ENCODE data around the gene FMO5. TPM values are rescaled to one million over a fixed set of nuclear protein-coding genes. Genes with fewer than 3 reads are reported as not detected.
A peak's percentile ranks its signal among the peaks of the same experiment; 100 is the strongest.

Gene FMO5
- 8.2 TPM for total RNA-seq
- long read RNA-seq, partial matches to known transcripts = 1 of 4 reads
- long read RNA-seq, other reads (novel, unspliced or antisense) = 1 of 4 reads

DNA sequence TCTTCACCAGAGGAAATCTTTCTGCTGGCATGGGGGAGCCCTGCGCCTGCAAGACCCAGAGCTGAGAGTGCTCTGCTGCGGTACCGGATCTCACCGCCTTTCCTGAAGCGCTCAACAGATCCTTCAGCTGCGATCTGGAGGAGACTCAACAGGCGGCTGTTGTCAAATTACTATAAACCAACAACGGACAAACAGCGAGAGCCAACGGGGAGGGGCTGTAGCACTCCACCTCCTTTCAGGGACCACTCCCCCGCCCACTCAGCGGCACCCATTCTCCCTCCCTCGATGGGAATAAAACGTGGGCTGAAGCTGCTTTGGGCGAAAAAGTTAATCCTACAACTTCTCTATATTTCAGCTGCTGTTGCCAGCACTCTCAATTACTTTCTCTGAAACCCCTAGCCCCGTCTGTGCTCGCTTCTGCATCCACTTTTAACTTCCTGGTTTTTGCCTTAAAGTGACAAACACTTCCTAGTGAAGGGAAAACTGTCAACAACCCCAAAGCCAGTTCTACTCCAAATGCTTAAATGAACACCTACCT, at the start of gene FMO5:
Gene FMO5, minus strand, starts transcription at position 147 of the 538 bp plus-strand sequence. CDS start 310 bp downstream, outside the sequence.
- intact Hi-C loops (cut with DNase I) = loop anchor here (5.0 kb wide), 1 partner anchor 53 kb away; the partner anchor contains the start of gene PRKAB2
- peak; percentile 77 for DNase-seq (ENCODE audit: missing footprints)
- ATAC-seq = peak; percentile 97

GRCh38 chr1:147273409-147274336, 48.5 kb upstream of the FMO5 start:
- no peak for DNase-seq (ENCODE audit: missing footprints)
- ATAC-seq = peak; percentile 80

DNA sequence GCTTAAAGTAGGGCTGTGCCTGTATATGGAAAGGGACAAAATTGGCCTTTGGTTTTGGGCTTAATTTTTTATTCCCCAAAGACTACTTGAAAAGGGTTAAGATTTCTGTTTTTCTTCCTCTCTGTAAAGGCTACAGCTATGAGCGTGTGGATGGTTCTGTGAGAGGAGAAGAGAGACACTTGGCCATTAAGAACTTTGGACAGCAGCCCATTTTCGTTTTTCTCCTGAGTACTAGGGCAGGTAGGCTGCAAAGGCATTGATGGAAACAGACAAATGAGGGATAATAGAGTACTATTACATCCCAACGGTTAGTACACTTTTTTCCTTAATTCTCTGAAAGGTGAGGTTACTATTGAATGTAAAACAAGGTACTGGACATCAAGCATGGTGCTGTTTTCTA, 46.9 kb upstream of the FMO5 start:
- DNase-seq (ENCODE audit: missing footprints) (no peak), ATAC-seq (no peak)
- intact Hi-C loops (cut with DNase I) = loop anchor here (5.0 kb wide), 2 partner anchors 120 to 370 kb away; no protein-coding TSS in a partner anchor

More at GRCh38 chr1:147273409-147274336, 48.5 kb upstream of the FMO5 start:
- intact Hi-C loops (cut with DNase I) = loop anchor here (5.0 kb wide), 2 partner anchors 119 to 369 kb away; no protein-coding TSS in a partner anchor

DNA sequence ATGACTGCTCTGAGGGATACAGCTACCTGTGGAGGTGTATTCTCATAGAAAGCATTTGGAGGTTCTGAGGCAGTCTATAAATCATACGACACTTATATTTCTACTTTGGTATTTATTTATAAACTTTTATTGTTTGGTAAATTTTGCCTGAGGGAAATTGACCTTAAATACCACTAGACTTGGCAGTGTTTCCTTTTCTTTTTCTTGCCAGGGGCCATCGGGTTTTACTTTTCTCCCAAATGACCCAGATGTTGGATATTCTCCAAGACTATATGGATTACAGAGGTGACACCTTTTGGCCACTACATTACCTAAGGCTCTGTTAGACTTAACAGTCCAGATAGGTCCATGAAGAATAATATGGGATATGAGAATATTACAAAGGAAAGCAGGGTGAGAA, 45.6 kb upstream of the FMO5 start:
- intact Hi-C loops (cut with DNase I) = loop anchor here (5.0 kb wide), 2 partner anchors 122 to 372 kb away; no protein-coding TSS in a partner anchor
- ATAC-seq (no peak), DNase-seq (ENCODE audit: missing footprints) (no peak)

GRCh38 chr1:147267711-147268110, 42.6 kb upstream of the FMO5 start:
- intact Hi-C loops (cut with DNase I) = no loop called here
- DNase-seq (ENCODE audit: missing footprints) (no peak), ATAC-seq (no peak)

DNA sequence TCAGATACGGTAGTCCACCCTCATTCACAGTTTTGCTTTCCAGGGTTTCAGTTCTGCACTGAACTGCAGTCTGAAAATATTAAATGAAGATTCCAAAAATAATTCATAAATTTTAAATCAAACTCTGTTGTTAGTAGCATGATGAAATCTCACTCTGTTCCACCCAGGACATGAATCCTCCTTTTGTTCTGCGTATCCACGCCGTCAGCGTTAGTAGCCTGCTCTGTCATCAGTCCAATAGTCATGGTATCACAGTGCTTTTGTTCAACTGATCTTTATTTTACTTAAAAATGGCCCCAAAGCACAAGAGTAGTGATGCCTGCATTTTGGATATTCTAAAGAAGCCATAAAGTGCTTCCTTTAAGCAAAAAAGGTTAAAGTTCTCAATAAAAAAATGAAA, 41.2 kb upstream of the FMO5 start:
- intact Hi-C loops (cut with DNase I) = no loop called here
- ATAC-seq (no peak), DNase-seq (ENCODE audit: missing footprints) (no peak)

- ATAC-seq (no peak), DNase-seq (ENCODE audit: missing footprints) (no peak)
- intact Hi-C loops (cut with DNase I) = no loop called here
Observed at GRCh38 chr1:147264158-147264768, 39.1 kb upstream of the FMO5 start.

DNA sequence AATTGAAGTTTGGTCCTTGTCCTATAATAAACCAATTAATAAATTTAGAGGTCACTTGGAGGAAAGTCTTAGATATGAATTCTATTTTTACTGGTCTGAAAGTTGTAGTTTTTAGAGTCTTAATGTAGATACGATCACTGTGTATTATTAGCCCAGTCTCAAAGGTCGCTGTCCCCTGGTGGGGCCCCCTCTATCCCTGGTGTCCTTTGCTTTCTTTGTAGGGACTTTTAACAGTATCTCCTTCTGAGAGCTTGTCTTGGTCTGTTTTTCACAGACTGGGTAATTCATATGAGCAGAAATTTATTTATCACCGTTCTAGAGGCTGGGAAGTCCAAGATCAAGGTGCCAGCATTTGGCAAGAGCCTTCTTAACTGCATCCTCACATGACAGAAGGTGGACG, 35.8 kb upstream of the FMO5 start:
- intact Hi-C loops (cut with DNase I) = no loop called here
- ATAC-seq = no peak
- no peak for DNase-seq (ENCODE audit: missing footprints)

DNA sequence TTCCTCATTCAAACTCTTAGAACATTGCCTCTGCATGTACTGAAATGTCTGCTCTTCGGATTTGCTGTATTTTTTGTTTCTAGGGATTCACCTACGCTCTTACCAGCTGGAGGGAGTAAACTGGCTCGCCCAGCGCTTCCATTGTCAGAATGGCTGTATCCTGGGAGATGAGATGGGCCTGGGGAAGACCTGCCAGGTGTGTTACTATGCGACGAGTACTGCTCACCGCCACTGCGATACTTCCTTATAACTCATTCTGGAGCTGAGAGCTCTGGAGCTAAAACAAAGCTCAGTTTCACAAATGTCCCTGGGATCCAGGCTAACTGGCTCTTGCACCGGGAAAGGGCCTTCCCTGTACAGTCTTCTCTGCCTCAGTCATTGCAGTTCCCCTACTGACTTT, 27.4 kb upstream of the FMO5 start:
- ATAC-seq = no peak

GRCh38 chr1:147247656-147248238, 22.6 kb upstream of the FMO5 start:
- no peak for ATAC-seq
- DNase-seq (ENCODE audit: missing footprints) = no peak
- intact Hi-C loops (cut with DNase I) = no loop called here

More for the DNA sequence above, 27.4 kb upstream of the FMO5 start:
- no peak for DNase-seq (ENCODE audit: missing footprints)
- intact Hi-C loops (cut with DNase I) = no loop called here

- ATAC-seq (no peak), DNase-seq (ENCODE audit: missing footprints) (no peak)
- intact Hi-C loops (cut with DNase I) = no loop called here
Observed at GRCh38 chr1:147246910-147247655, 21.9 kb upstream of the FMO5 start.

DNA sequence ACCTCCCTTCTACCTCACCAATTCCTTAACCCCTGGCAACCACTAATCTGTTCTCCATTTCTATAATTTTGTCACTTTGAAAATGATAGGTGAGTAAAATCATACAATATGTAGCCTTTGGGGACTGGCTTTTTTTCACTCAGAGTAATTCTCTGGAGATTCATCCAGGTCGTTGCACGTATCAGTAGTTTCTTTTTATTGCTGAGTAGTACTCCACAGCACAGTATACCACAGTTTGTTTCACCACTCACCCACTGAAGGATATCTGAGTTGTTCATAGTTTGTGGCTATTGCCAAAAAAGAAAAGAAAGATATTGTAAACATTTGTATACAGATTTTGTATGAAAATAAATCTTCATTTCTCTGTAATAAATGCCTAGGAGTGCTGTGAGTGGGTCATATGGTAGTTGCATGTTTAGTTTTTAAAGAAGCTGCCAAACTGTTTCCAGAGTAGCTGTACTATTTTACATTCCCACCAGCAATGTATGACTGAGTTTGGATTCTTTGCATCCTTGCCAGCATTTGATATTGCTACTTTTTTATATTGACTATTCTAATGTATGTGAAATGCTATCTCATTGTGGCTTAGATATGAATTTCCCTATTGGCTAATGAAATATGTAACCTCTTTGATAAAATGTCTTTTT, 21.0 kb upstream of the FMO5 start:
- intact Hi-C loops (cut with DNase I) = no loop called here
- ATAC-seq = no peak
- no peak for DNase-seq (ENCODE audit: missing footprints)

DNA sequence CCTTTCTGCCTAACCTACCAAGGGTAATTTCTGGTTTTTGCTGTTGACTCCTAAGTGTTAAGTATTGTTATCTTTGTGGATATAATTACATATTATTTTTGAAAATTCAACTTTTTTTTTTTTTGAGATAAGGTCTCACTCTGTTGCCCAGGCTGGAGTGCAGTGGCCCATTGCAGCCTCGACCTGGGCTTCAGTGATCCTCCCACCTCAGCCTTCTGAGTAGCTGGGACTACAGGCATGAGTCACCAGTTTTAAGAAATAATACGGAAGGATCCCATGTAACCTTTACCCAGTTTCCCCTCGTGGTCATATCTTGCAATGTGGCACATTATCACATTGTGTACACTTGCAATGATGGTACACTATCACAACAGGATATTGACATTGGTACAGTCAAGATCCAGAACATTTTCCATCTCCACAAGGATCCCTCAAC, 20.5 kb upstream of the FMO5 start:
- intact Hi-C loops (cut with DNase I) = no loop called here
- ATAC-seq (no peak), DNase-seq (ENCODE audit: missing footprints) (no peak)

GRCh38 chr1:147245129-147245528, 20.0 kb upstream of the FMO5 start:
- intact Hi-C loops (cut with DNase I) = no loop called here
- ATAC-seq (no peak), DNase-seq (ENCODE audit: missing footprints) (no peak)

GRCh38 chr1:147243841-147244240, 18.7 kb upstream of the FMO5 start:
- intact Hi-C loops (cut with DNase I) = loop anchor here (1.0 kb wide), 1 partner anchor 72 kb away; the partner anchor contains the start of gene PRKAB2
- DNase-seq (ENCODE audit: missing footprints) (no peak), ATAC-seq (no peak)

DNA sequence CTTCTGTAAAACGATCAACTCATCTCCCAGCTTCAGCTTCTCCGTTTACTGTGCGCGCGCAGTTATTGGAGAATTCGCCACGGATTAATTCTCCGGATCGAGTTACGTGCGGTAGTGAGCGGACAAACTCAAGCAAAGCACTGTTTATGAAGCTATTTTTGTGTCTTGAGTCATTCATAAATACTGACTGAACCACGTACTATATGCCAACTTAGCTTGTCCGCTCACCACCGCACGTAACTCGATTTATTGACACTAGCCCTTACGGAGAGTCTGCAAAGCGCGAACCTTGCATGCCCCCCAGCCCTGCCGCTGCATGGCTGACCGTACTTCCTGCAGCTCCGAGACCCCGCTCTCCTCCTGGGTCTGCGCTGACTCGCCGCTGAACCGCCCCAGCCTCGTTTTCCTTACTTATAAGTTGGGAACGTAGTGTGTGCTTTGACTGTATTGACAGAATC, 18.1 kb upstream of the FMO5 start:
- peak; percentile 70 for DNase-seq (ENCODE audit: missing footprints)
- intact Hi-C loops (cut with DNase I) = loop anchor here (1.0 kb wide), 1 partner anchor 71 kb away; the partner anchor contains the start of gene PRKAB2
- ATAC-seq = peak; percentile 11

DNA sequence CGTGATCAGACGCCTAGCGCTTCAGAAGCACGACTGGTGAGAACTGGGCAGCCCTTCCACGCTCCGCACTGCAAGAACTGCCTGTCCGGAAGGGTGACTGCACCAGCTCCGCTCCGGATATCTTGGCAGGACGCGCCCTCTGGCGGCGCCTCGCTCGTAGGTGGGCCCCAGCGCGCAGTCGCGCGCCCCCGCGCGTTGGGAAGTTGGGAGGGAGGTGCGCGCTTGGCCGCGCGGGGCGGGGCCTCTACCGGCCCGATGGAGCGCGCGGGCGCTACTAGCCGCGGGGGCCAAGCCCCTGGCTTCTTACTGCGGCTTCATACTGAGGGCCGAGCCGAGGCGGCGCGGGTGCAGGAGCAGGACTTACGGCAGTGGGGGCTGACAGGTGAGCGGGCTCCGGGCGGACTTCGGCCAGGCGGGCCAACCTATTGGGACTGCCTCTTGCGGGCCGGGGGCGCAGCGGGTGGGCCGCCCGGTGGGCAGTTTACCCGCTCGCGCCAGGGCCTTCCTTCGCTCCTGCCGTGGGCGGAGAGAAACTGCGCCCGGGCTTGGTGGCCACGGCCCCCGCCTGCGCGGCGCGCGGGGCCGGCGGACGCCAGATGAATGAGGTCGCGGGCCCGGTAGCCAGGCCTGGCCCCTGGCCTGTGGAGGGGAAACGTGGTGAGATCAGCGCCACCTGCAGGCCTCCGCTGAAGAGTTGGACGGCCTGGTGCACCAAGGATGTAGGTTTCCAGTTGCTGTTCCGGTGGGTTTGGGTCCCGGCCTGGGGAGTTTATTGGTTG, 17.5 kb upstream of the FMO5 start, which contains the start of gene CHD1L:
Gene CHD1L, plus strand, starts transcription at position 236 of the 779 bp plus-strand sequence. Its CDS starts 20 bp downstream, at position 256.
- intact Hi-C loops (cut with DNase I) = loop anchor here (1.0 kb wide), 1 partner anchor 70 kb away; the partner anchor contains the start of gene PRKAB2
- DNase-seq (ENCODE audit: missing footprints) (peak; percentile 99), ATAC-seq (peak; percentile 99)

Measured in Right ventricle myocardium inferior (tissue), 1 donor.